HL-60 (cell line): ENCODE data around the gene KRT16.

Experiments
- GABPA ChIP-seq: IDR thresholded peaks from 2 replicates; pipeline ENCODE4 v1.6.1; 2012; ENCODE audit warnings: low read depth
- POLR2AphosphoS5 ChIP-seq: IDR thresholded peaks from 2 replicates; pipeline ENCODE4 v1.6.1; 2012; ENCODE audit warnings: low read depth
- TF ChIP-seq, protein P1 (sequence below): IDR thresholded peaks from one replicate; pipeline ENCODE4 v1.5.1; 2011; ENCODE audit warnings: low read length, control low read depth, inconsistent platforms; ENCODE audit not compliant: insufficient read depth

GRCh38 chr17:41567317-41567716 is 45.2 kb downstream of the KRT16 start:
- TF ChIP-seq, protein P1, sequence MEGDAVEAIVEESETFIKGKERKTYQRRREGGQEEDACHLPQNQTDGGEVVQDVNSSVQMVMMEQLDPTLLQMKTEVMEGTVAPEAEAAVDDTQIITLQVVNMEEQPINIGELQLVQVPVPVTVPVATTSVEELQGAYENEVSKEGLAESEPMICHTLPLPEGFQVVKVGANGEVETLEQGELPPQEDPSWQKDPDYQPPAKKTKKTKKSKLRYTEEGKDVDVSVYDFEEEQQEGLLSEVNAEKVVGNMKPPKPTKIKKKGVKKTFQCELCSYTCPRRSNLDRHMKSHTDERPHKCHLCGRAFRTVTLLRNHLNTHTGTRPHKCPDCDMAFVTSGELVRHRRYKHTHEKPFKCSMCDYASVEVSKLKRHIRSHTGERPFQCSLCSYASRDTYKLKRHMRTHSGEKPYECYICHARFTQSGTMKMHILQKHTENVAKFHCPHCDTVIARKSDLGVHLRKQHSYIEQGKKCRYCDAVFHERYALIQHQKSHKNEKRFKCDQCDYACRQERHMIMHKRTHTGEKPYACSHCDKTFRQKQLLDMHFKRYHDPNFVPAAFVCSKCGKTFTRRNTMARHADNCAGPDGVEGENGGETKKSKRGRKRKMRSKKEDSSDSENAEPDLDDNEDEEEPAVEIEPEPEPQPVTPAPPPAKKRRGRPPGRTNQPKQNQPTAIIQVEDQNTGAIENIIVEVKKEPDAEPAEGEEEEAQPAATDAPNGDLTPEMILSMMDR, result no peak
- no peak for TF ChIP-seq GABPA
- TF ChIP-seq POLR2AphosphoS5, result no peak
